ENCODE measurements around the gene NINL.

- TF ChIP-seq REST (IDR thresholded peaks at IDR 0.05; ENCODE audit: insufficient read depth in 1 of 2, low read depth in 2 of 2, low read length in 2 of 2) = no peak
- TF ChIP-seq POLR2AphosphoS5 (IDR thresholded peaks at IDR 0.05; ENCODE audit: low read depth, low read length) = no peak
- no peak for TF ChIP-seq SIN3A (IDR thresholded peaks at IDR 0.05; ENCODE audit: borderline replicate concordance, insufficient read depth, low read length)
Measured at GRCh38 chr20:25470045-25470444, 115.3 kb downstream of the NINL start.
